Hepatocyte (in vitro differentiated cells): ENCODE results near the gene TYR. TPM values are rescaled to one million over a fixed set of nuclear protein-coding genes. Genes with fewer than 3 reads are reported as not detected.
"Not testable (repeated sequence)": the region's sequence is repeated elsewhere in the genome, so short reads cannot be mapped to it uniquely, and the experiment has no call there.

Experiments used
- DNase-seq: peaks from one replicate; pipeline ENCODE4 v3.0.0-alpha.2; 2016; ENCODE audit warnings: low spot score
- H2AFZ ChIP-seq: fragments of 200-600 bp; sonication (generic); 2 replicates; pipeline ENCODE4 v1.6.0; 2016; ENCODE audit warnings: antibody characterized with exemption, mild to moderate bottlenecking
- H3K27ac ChIP-seq: fragments of 200-600 bp; sonication (generic); 2 replicates; pipeline ENCODE4 v1.5.1; 2016; ENCODE audit warnings: mild to moderate bottlenecking
- H3K27me3 ChIP-seq: fragments of 200-600 bp; sonication (generic); 2 replicates; pipeline ENCODE4 v1.6.1; 2016
- H3K36me3 ChIP-seq: fragments of 200-600 bp; sonication (generic); replicated peaks from 2 replicates; pipeline ENCODE4 v1.5.1; 2016; ENCODE audit warnings: low read depth; ENCODE audit not compliant: insufficient read depth
- H3K4me1 ChIP-seq: fragments of 200-600 bp; sonication (generic); 2 replicates; pipeline ENCODE4 v1.5.1; 2016; ENCODE audit warnings: mild to moderate bottlenecking, moderate library complexity; ENCODE audit not compliant: insufficient read depth
- H3K4me2 ChIP-seq: fragments of 200-600 bp; sonication (generic); 2 replicates; pipeline ENCODE4 v1.6.0; 2016
- H3K4me3 ChIP-seq: fragments of 200-600 bp; sonication (generic); 2 replicates; pipeline ENCODE4 v1.5.1; 2016; ENCODE audit warnings: mild to moderate bottlenecking
- H3K79me2 ChIP-seq: fragments of 200-600 bp; sonication (generic); 2 replicates; pipeline ENCODE4 v1.6.0; 2017; ENCODE audit warnings: mild to moderate bottlenecking
- H3K9me2 ChIP-seq: fragments of 200-600 bp; sonication (generic); replicated peaks from 2 replicates; pipeline ENCODE4 v1.6.0; 2017; ENCODE audit warnings: mild to moderate bottlenecking; ENCODE audit not compliant: insufficient read depth
- H3K9me3 ChIP-seq: fragments of 200-600 bp; sonication (generic); 2 replicates; pipeline ENCODE4 v1.5.1; 2016; ENCODE audit warnings: low read depth, mild to moderate bottlenecking
- H4K20me1 ChIP-seq: fragments of 200-600 bp; sonication (generic); 2 replicates; pipeline ENCODE4 v1.6.0; 2016; ENCODE audit warnings: mild to moderate bottlenecking; ENCODE audit not compliant: insufficient read depth, poor library complexity, severe bottlenecking
- EZH2 ChIP-seq: fragments of 200-600 bp; sonication (generic); IDR thresholded peaks from 2 replicates; pipeline ENCODE4 v1.6.1; 2016; ENCODE audit warnings: antibody characterized with exemption, mild to moderate bottlenecking, borderline replicate concordance
- EZH2phosphoT487 ChIP-seq: fragments of 200-600 bp; sonication (generic); IDR thresholded peaks from one replicate; pipeline ENCODE4 v1.6.1; 2018; ENCODE audit warnings: antibody characterized with exemption, mild to moderate bottlenecking, low read depth, moderate library complexity; ENCODE audit not compliant: unreplicated experiment, severe bottlenecking
- WGBS: methylation state at CpG from one replicate; pipeline ENCODE4 v1.1.6; 2016; ENCODE audit warnings: low lambda C conversion rate; ENCODE audit errors: missing lambda C conversion rate; 5-methylcytosine and 5-hydroxymethylcytosine counted together
- polyA plus RNA-seq: library from polyadenylated mRNA; unstranded; fragments of >200 nt; fragmentation: Nextera tagmentation; extraction: Ambion mirVana; gene quantifications from 2 replicates; pipeline ENCODE4 v1.2.1, GENCODE V29; 2016
- total RNA-seq: library from RNA; depleted of rRNA; stranded (reverse); fragments of >200 nt; gene quantifications from 2 replicates; pipeline ENCODE4 v1.2.3, GENCODE V29; 2014
- TF ChIP-seq, protein P1 (sequence below): fragments of 200-600 bp; sonication (generic); IDR thresholded peaks from 2 replicates; pipeline ENCODE4 v1.5.1; 2016; ENCODE audit warnings: antibody characterized with exemption, mild to moderate bottlenecking; ENCODE audit not compliant: poor library complexity

Gene TYR
- total and polyA plus RNA-seq, 2 experiments from 2014 or later: not detected

DNA sequence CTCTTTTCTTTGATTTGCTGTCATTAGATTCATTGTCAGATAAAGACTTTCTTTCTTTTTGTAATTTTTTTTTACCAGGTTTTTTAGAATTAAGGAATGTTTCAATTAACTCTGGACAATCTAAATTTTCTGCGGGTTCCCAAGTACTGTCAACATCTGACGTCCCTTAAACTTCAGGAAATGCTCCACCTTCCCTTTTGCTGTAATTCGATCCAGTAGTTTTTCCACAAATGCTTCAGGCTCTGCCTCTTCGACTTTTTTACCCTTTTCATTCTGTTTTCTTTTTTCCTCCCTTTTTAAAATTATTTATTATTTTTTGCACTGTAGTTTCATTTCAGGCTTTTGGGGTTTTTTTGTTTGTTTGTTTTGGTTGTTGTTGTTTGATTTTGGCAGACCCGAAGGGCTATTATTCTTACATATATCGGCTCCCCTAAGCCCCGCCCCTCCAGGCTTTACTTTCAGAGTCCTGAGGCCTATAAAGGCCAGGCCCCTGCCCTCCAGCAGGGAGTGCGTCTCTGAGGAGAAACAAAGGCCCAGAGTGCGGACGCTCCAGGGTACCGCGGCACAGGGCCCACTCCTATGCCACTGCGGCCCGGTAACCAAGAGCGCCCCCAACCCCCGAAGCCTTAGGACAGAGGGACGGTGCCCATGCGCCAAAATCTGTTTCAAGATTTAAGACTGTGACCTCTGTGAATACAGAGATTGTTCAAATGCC lies 116.4 kb downstream of the TYR start:
- peak overlapping the region; percentile 7 for H3K4me3 ChIP-seq

DNA sequence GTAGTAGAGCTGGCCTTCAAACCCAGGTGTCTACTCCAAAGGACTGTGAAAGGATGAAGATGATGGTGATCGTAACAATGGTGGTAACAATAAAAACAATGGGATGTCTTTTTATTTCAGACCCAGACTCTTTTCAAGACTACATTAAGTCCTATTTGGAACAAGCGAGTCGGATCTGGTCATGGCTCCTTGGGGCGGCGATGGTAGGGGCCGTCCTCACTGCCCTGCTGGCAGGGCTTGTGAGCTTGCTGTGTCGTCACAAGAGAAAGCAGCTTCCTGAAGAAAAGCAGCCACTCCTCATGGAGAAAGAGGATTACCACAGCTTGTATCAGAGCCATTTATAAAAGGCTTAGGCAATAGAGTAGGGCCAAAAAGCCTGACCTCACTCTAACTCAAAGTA lies 117.3 kb downstream of the TYR start:
- H3K4me1 ChIP-seq, H3K9me2 ChIP-seq, H3K27ac ChIP-seq, DNase-seq, H3K9me3 ChIP-seq, H3K4me3 ChIP-seq, H3K4me2 ChIP-seq, H3K27me3 ChIP-seq, H3K36me3 ChIP-seq, H4K20me1 ChIP-seq, H3K79me2 ChIP-seq: not testable (repeated sequence)
- WGBS: 97% methylated on average over 7 of the region's 7 CpGs
- peak overlapping the region; percentile 82 for H2AFZ ChIP-seq

More for the DNA sequence above, 116.4 kb downstream of the TYR start:
- H3K79me2 ChIP-seq: no peaks in the 10 kb centered on the region
- H3K9me3 ChIP-seq: no peaks in the 10 kb centered on the region
- H3K27me3 ChIP-seq: no peaks in the 10 kb centered on the region
- peak overlapping the region; percentile 24 for H3K27ac ChIP-seq
- WGBS: 19% methylated on average over 18 of the region's 18 CpGs
- TF ChIP-seq EZH2: no peak
- TF ChIP-seq, protein P1, sequence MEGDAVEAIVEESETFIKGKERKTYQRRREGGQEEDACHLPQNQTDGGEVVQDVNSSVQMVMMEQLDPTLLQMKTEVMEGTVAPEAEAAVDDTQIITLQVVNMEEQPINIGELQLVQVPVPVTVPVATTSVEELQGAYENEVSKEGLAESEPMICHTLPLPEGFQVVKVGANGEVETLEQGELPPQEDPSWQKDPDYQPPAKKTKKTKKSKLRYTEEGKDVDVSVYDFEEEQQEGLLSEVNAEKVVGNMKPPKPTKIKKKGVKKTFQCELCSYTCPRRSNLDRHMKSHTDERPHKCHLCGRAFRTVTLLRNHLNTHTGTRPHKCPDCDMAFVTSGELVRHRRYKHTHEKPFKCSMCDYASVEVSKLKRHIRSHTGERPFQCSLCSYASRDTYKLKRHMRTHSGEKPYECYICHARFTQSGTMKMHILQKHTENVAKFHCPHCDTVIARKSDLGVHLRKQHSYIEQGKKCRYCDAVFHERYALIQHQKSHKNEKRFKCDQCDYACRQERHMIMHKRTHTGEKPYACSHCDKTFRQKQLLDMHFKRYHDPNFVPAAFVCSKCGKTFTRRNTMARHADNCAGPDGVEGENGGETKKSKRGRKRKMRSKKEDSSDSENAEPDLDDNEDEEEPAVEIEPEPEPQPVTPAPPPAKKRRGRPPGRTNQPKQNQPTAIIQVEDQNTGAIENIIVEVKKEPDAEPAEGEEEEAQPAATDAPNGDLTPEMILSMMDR: no peak
- no peak for TF ChIP-seq EZH2phosphoT487
- peak overlapping the region; percentile 82 for H2AFZ ChIP-seq
- H3K4me1 ChIP-seq: no peaks in the 10 kb centered on the region
- H3K36me3 ChIP-seq: no peaks in the 10 kb centered on the region
- no peaks in the 10 kb centered on the region for H4K20me1 ChIP-seq
- peak; percentile 11 for DNase-seq
- no peaks in the 10 kb centered on the region for H3K9me2 ChIP-seq
- H3K4me2 ChIP-seq: peak overlapping the region; percentile 70

DNA sequence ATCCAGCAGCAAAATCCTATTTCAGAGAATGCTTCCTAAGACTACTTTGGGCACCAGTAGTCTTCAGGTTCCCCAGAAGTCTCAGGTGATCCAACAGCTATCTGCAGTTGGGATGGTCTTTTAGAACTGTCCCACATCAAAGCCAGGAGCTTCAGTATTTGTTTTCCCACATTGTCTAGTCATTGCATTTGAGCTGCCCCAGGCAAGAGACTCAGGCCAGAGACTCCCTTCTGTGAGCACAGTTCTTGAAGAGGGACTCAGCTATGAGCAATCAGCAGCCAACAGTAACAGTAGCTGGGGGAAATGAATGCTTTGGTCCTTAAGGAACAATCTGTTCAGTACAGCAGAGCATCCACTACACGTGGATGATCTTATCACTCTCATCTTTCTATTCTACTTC lies 125.4 kb downstream of the TYR start:
- WGBS: 72% methylated on average over 1 of the region's 1 CpG
- not testable (repeated sequence) for H2AFZ ChIP-seq

DNA sequence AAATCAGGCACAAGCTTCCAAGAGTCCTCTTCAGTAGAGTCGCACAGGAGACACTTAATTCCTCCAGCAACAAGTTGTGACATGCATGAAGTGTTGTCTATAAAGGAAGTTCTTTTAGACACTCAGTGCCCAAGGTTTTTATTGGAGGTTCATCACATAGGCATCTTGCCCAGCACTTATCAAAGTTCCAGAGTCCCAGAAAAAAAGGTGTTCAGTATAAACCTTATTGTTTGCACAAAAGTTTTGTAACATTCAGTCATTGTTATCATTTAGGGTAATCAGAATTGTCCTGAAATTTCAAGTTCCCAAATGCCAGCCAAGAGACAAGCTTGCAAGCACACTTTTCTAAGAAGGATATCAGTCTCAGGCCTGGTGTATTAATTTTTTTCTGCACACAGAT lies 130.6 kb downstream of the TYR start:
- H2AFZ ChIP-seq: not testable (repeated sequence)

More for the DNA sequence above, 125.4 kb downstream of the TYR start:
- not testable (repeated sequence) for H3K27me3 ChIP-seq, H3K9me3 ChIP-seq, H3K27ac ChIP-seq, H3K36me3 ChIP-seq, H3K9me2 ChIP-seq, H3K79me2 ChIP-seq, H3K4me2 ChIP-seq, H3K4me1 ChIP-seq, DNase-seq, H4K20me1 ChIP-seq, H3K4me3 ChIP-seq

DNA sequence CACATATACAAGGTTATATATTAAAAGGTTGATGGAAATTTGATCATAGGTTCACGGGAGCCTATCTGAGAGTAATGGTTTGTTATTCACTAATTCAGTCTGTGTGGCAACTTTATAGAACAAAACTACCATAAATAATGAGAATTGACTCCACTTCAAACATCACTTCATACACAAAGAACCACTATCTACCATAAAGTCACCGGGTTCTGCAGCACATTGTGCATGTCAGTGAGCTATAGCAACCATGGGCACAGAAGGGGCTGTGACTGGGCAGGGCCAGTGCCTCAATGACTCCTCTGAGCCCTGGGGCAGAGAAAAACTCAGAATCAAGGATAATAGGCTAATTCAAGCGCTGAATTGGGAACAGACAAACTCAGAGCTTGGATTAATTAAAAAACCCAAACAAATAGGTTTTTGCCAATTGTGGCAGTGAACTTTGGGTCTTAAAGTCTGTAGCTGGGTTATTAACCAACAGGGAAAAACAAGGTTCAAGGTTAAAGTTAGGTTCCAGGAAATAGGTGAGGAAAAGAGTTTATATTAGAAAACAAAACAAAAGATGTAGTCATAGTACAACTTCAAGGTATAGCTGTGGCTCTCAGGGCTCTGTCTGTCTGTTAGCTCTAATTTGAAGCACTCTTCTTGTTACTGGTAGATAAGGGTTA lies 131.8 kb downstream of the TYR start:
- H3K79me2 ChIP-seq, H3K4me3 ChIP-seq, DNase-seq, H4K20me1 ChIP-seq, H3K36me3 ChIP-seq, H3K4me2 ChIP-seq, H3K4me1 ChIP-seq, H3K27me3 ChIP-seq, H3K27ac ChIP-seq, H3K9me2 ChIP-seq, H2AFZ ChIP-seq, H3K9me3 ChIP-seq: not testable (repeated sequence)
- 73% methylated on average over 3 of the region's 3 CpGs for WGBS

More for the DNA sequence above, 130.6 kb downstream of the TYR start:
- not testable (repeated sequence) for H3K4me3 ChIP-seq, H3K27ac ChIP-seq, H4K20me1 ChIP-seq, H3K9me2 ChIP-seq, H3K4me1 ChIP-seq, H3K4me2 ChIP-seq, H3K79me2 ChIP-seq, DNase-seq, H3K36me3 ChIP-seq, H3K9me3 ChIP-seq, H3K27me3 ChIP-seq
- WGBS: 95% methylated on average over 1 of the region's 1 CpG

DNA sequence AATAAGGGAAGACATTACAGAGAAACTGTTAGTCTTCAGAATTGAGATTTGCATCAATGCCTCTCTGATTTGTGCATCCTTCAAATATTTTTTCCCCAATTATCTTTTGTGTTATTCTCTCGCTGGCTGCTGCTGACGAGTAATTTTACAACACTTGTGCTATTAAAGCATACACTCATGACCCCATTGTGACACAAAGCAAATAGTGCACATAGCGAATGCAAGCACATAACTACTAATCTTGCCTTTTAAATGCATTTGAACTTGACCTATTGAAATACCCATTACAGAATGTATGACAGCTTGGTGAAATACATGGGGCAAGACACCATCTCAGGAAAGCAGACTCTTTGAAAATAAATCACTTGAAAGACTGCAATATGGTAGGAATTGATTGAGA lies 132.9 kb downstream of the TYR start:
- H3K9me2 ChIP-seq, H3K27me3 ChIP-seq, H3K9me3 ChIP-seq, H2AFZ ChIP-seq, H3K79me2 ChIP-seq, DNase-seq, H3K4me3 ChIP-seq, H3K36me3 ChIP-seq, H4K20me1 ChIP-seq, H3K27ac ChIP-seq, H3K4me1 ChIP-seq, H3K4me2 ChIP-seq: not testable (repeated sequence)
- WGBS: 50% methylated on average over 3 of the region's 3 CpGs
